PC-3 (cell line): ENCODE measurements around the gene ADCYAP1R1.

Experiments
- CTCF ChIP-seq: fragments of 300-600 bp; sonication (generic); conservative IDR thresholded peaks from 2 replicates; pipeline ENCODE4 v1.5.1; 2017; ENCODE audit warnings: antibody characterized with exemption, low read depth, mild to moderate bottlenecking, low read length
- EZH2 ChIP-seq: fragments of 300-600 bp; sonication (generic); IDR thresholded peaks from one replicate; pipeline ENCODE4 v1.6.1; 2017; ENCODE audit warnings: antibody characterized with exemption, mild to moderate bottlenecking, low read length; ENCODE audit not compliant: unreplicated experiment
- EZH2phosphoT487 ChIP-seq: fragments of 300-600 bp; sonication (generic); IDR thresholded peaks from 2 replicates; pipeline ENCODE4 v1.6.1; 2018; ENCODE audit warnings: mild to moderate bottlenecking, antibody characterized with exemption, low read length, borderline replicate concordance

- TF ChIP-seq CTCF (no peak), EZH2 (no peak), EZH2phosphoT487 (no peak)
Measured at GRCh38 chr7:31100445-31100844, 48.3 kb downstream of the ADCYAP1R1 start.
